Hepatic stellate cell (primary cell): ENCODE measurements around the gene UNC5B.

Source experiments
- DNase-seq: peaks from one replicate; pipeline ENCODE4 v3.0.0; 2011; ENCODE audit warnings: low spot score

Gene UNC5B

DNA sequence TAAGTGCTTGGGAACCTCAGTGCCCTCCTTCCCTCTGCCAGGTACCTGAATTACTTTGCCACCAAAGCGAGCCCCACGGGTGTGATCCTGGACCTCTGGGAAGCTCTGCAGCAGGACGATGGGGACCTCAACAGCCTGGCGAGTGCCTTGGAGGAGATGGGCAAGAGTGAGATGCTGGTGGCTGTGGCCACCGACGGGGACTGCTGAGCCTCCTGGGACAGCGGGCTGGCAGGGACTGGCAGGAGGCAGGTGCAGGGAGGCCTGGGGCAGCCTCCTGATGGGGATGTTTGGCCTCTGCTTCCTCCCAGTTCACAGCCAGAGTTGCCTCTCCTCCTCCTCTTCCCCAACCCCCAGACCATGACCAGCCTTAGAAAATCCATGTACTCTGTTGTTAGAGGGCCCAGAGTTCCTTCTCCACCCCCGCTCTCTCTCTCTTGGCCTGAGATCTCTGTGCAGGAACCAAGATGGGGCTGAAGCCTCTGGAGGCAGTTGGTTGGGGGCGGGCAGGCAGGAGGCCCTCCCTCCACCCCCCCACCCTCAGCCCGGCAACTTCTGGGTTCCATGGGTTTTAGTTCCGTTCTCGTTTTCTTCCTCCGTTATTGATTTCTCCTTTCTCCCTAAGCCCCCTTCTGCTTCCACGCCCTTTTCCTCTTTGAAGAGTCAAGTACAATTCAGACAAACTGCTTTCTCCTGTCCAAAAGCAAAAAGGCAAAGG lies 86.9 kb downstream of the UNC5B start:
- DNase-seq: no peak

DNA sequence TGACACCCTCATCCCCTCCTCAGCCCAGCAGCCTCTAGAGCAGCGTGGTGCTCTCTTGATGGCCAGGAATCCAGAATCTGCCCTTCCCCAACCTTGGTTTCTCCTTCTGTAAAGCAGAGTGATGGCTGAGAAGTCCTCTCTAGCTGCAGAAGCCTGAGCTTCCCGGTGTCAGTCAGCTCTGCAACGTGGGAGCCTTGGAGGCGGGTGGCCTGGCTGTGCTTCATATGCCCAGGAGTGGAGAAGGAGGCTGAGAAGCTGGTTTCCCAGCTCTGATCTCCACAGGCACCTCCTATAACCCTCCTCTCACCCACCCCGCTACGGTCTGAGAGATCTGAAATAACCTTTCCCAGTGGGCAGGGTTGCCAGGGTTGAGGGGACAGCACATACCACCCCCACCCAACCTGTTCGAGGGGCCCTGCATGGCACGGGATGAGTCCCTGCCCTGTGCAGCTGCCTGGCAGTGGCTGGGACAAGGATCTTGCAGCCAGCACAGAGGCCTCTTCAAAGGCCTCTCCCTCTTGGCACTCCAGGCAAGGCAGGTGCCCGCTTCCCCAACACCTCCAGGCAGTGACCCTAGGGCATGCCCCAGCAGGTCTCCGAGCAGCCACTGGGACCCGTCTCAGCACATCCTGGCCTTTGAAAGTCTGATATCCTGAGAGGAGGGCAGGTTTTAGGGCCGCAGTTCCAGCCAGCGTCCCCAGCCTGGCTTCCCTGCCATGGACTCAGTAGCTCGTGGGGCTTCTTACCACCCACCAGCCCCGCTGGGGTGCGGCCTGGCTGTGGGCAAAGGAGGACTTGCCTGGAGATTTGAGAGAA lies 88.4 kb downstream of the UNC5B start:
- DNase-seq: no peak

DNA sequence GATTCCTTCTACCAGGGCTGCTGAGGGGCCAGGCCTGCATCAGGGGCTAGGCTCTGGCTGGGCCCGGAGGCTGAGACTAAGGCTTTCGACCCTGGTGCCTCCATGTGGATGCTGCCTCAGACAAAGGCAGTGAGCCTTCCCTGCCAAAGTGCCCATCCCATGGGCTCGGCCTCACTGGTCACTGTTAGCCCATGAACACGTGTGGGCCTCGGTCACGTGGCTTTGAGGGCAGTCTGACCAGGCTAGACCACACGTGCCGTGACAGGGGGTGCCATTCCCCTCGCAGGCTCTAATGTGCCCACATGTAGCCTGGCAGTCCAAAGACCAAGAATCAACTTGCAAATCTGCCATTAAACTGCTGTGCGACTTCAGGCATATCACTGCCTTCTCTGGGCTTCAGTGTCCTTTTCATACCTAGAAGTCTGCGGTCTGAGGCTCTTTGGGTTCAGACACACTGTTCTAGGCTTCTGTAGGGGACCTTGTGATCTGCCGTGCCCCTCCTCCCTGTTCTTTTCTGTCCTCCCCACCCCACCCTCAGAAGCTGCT lies 89.1 kb downstream of the UNC5B start:
- no peak for DNase-seq

DNA sequence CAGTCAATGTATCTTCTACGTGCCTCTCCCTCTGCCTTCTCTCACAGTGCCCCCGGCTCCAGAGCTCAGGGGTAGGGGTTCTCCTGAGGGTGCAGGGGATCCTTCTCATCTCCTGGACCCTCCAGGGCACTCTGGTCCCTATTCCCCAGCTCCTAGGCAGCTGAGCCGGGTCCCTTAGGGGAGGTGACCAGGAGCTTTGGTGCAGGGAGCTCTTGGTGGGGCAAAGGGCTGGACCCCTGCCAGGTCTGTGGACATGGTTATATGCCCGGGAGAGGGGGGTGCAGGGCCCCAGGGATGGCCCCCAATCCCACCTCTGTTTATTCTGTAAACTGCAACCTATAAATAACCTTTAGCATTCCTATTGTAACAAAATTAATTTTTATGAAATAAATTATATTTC lies 90.1 kb downstream of the UNC5B start:
- DNase-seq: no peak

GRCh38 chr10:71302874-71303568 lies 90.7 kb downstream of the UNC5B start:
- DNase-seq: peak; percentile 47

GRCh38 chr10:71303569-71303907 lies 91.2 kb downstream of the UNC5B start:
- DNase-seq: no peak

- no peak for DNase-seq
Observed at GRCh38 chr10:71304914-71305313, 92.5 kb downstream of the UNC5B start.

DNA sequence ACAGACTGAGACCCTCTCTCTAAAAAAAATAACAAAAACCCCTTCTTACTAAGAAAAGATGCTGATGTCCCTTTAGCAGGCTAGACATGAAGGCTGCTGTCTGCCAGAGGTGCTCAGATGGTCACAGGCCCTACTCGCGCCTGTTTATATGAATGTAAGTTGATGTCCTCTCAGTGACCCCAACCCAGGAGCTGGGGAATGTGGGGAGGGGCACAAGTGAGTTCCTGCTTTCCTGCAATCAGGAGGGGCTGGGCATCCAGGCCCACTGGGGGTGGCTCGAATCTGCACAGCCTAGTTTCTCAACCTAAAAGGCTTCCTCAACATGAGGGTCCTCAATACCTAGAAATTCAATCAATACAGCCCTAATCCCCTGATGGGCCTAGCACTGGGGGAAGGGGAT lies 94.6 kb downstream of the UNC5B start:
- no peak for DNase-seq

DNA sequence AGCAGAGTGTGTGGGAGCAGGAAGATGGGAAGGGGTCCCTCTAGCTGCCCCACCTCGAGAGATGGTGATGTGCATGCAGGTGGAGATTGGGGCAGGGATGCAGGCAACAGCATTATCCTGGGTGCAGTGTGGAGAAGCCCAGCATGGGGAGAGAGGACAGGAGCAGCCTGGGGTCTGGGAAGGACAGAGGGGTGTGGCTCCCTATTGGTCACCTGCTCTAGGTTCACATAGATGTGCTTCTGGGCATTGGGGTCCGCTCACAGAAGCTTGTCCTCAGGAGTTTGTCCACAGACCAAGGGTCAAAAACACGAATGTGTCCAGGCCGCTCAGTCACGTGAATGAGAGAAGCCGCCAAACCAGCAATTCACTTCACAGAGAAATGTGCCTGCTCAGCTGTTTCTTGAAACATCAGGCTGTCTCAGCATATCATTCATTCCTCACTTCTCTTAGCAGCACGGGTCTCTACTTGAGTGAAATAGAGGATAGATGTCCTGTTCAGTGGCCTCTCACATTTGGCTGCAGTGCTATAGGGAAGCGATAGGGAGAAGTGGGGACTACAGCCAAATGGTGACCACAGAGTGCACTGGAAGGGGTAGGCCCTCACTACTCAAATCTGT lies 95.2 kb downstream of the UNC5B start:
- DNase-seq: no peak

DNA sequence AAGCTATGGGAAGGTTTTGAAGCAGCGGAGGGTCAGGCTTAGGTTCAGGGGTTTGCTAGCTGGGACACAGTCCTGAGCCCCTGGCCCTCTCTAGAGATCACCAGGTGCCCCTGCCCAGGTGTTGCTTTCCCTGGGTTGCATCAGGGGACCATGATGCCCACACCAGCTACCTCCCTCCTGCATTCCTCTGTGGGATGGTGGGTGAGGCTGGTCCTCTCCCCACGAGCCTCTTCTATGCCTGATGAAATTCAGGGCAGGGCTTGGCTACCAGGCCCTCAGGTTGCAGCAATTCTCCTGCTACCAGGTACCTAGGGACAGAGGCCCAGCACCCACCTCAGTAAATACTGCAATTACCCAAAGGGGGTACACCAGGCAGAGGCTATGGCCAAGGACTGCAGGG lies 95.9 kb downstream of the UNC5B start:
- no peak for DNase-seq

GRCh38 chr10:71308985-71309384 lies 96.6 kb downstream of the UNC5B start:
- no peak for DNase-seq

- no peak for DNase-seq
Observed at GRCh38 chr10:71309919-71310318, 97.5 kb downstream of the UNC5B start.

DNA sequence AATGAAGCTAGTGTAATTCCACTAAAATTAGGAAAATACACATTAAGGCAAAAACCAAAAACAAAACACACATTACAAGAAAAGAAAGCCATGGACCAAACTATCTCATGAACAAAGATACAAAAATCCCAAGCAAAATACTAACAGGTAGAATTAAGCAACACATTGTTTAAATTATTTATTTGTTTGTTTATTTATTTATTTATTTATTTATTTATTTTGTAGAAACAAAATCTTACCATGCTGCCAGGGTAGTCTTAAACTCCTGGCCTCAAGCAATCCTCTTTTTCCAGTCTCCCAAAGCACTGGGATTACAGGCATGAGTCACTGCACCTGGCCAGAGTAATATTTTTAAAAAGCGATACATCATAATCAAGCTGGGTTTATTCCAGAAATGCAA lies 99.8 kb downstream of the UNC5B start:
- DNase-seq: no peak

- no peak for DNase-seq
Observed at GRCh38 chr10:71312811-71313789, 100.7 kb downstream of the UNC5B start.

DNA sequence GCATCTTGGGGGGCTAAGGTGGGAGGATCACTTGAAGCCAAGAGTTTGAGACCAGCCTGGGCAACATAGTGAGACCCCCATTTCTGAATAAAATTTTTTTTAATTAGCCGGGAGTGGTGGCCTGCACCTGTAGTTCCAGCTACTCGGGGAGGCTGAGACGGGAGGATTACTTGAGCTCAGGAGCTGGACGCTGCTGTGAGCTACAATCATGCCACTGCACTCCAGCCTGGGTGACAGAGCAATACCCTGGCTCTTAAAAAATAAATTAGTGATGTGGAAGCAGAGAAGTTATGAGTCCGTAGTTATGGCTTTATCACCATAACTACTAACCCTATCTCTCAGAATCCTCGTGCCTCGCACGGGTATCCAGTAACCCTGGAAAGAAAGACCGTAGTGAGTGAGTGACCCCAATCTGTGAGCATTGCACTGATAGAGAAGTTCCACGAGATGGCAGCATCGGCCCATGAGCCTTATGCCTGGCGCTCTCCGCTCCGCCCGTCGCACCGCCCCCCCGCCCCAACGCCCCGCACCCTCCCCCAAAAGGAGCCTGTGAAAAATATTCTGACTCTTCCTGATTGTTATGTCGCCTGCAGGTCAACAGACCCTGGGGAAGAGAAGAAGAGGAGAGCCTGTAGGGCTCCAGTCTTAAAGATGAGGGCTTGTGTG lies 101.8 kb downstream of the UNC5B start:
- peak; percentile 84 for DNase-seq

DNA sequence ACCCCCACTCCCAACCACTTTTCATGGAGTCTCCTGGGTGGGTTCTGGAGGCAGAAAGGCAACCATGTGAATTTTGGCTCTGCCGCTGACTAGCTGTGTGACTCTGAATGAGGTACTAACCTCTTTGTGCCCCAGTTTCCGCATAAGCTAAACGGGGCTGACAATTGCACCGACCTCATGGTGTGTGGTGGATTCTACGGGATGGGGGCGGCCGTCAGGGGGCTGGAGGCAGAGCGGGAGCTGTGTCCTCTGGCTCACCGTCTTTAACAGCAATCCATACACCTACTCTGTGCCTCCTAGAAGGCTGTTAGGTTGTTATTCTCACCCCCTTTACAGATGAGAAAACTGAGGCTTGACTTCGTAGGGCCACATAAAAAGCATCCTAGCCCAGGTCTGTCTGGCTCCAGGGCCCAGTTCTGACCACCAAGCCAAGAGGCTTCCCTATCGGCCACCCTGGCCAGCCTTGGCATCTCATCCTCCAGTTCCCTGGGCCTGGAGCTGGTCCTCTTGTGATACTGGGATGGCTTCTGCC lies 102.4 kb downstream of the UNC5B start:
- no peak for DNase-seq

GRCh38 chr10:71316056-71316785 lies 103.9 kb downstream of the UNC5B start:
- DNase-seq: no peak

- DNase-seq: no peak
Observed at GRCh38 chr10:71316786-71317160, 104.4 kb downstream of the UNC5B start.

GRCh38 chr10:71317739-71318138 lies 105.4 kb downstream of the UNC5B start:
- no peak for DNase-seq
